ENCODE measurements around the gene PLB1. TPM values are rescaled to one million over a fixed set of nuclear protein-coding genes. Genes with fewer than 3 reads are reported as not detected.

Gene PLB1
- total RNA-seq, 1 donor from 2014 or later, result 3.2 TPM

DNA sequence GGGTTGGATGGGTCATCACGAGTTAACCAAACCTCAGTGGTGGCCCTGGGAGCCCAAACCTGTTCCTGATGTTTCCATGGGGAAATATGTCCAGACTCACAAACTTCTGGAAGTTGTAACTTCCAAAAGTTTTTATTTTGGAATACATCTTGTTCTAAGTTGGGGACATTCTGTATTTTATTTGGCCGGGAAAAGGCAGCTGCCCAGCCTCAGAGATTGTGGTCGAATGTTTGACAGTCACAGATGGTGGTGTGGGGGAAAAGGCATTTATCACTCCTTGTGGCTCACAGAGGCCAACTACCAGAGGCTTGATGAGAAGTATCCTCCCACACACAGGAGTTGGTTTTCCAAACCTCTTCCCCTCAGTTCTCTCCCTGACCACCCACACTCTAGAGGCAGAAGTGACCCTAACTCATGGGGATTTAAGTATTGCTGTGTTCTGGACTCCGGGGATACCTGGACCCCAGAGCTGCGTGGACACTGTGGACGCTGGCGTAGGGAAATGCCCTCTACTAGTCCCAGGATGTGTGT is 131.1 kb downstream of the PLB1 start:
- H3K27ac Mint-ChIP-seq (ENCODE audit: unreplicated experiment), result no peak overlapping the region
- DNase-seq (ENCODE audit: low spot score), result no peak
- no peaks in the 10 kb centered on the region for H3K36me3 Mint-ChIP-seq (ENCODE audit: low read depth, unreplicated experiment)
- no peaks in the 10 kb centered on the region for H3K9me3 Mint-ChIP-seq (ENCODE audit: unreplicated experiment)
- H3K27me3 Mint-ChIP-seq (ENCODE audit: unreplicated experiment), result peaks cover 2% of the 10 kb centered on the region
- peaks cover 2% of the 10 kb centered on the region for H3K4me1 Mint-ChIP-seq (ENCODE audit: unreplicated experiment)
- no peak for TF ChIP-seq CTCF (IDR thresholded peaks at IDR 0.05; ENCODE audit: unreplicated experiment)
- H3K4me3 Mint-ChIP-seq (ENCODE audit: unreplicated experiment), result no peak overlapping the region

DNA sequence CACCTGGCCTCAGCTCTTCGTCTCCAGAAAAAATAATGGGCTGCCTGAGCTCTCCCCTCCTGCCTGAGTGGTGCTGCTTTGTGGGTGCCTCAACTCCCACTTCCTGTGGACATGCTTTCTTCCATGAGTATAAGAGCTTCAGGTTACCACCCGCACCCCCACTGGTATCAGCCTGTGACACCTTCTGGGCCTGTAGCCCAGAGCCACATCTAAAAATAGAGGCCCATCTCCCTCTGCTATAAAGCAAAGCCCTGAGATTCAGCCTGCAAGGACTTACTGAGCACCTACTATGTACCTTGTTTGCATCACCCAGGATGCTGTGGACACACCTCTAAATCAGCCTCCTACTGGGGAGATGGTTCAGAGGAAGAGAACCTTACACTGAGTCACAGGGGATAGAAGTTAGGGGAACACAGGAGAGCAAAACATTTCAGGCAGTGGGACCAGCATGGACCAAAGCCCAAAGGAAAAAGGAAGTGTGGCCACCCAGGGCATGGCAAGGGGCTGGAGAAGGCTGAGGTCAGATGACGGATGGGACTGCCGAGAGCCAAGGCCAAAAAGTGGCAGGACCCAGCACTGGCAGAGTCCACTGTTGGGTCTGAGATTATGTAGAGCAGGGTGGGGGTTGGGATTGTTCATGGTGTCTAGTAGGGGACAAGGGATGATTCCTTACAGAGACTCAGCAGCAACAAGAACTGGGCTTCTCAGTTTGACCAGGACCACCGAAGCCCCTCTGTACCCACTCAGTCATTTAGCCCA is 132.0 kb downstream of the PLB1 start:
- H3K4me1 Mint-ChIP-seq (ENCODE audit: unreplicated experiment), result no peaks in the 10 kb centered on the region
- peaks cover 2% of the 10 kb centered on the region for H3K27me3 Mint-ChIP-seq (ENCODE audit: unreplicated experiment)
- no peak overlapping the region for H3K27ac Mint-ChIP-seq (ENCODE audit: unreplicated experiment)
- TF ChIP-seq CTCF (IDR thresholded peaks at IDR 0.05; ENCODE audit: unreplicated experiment), result no peak
- H3K9me3 Mint-ChIP-seq (ENCODE audit: unreplicated experiment), result no peaks in the 10 kb centered on the region
- no peaks in the 10 kb centered on the region for H3K36me3 Mint-ChIP-seq (ENCODE audit: low read depth, unreplicated experiment)
- no peak for DNase-seq (ENCODE audit: low spot score)
- H3K4me3 Mint-ChIP-seq (ENCODE audit: unreplicated experiment), result no peak overlapping the region

- no peaks in the 10 kb centered on the region for H3K4me1 Mint-ChIP-seq (ENCODE audit: unreplicated experiment)
- H3K36me3 Mint-ChIP-seq (ENCODE audit: low read depth, unreplicated experiment), result no peaks in the 10 kb centered on the region
- peaks cover 2% of the 10 kb centered on the region for H3K27me3 Mint-ChIP-seq (ENCODE audit: unreplicated experiment)
- H3K4me3 Mint-ChIP-seq (ENCODE audit: unreplicated experiment), result no peak overlapping the region
- H3K27ac Mint-ChIP-seq (ENCODE audit: unreplicated experiment), result no peak overlapping the region
- DNase-seq (ENCODE audit: low spot score), result no peak
- no peak for TF ChIP-seq CTCF (IDR thresholded peaks at IDR 0.05; ENCODE audit: unreplicated experiment)
- H3K9me3 Mint-ChIP-seq (ENCODE audit: unreplicated experiment), result no peaks in the 10 kb centered on the region
Measured at GRCh38 chr2:28628506-28628905, 132.6 kb downstream of the PLB1 start.

DNA sequence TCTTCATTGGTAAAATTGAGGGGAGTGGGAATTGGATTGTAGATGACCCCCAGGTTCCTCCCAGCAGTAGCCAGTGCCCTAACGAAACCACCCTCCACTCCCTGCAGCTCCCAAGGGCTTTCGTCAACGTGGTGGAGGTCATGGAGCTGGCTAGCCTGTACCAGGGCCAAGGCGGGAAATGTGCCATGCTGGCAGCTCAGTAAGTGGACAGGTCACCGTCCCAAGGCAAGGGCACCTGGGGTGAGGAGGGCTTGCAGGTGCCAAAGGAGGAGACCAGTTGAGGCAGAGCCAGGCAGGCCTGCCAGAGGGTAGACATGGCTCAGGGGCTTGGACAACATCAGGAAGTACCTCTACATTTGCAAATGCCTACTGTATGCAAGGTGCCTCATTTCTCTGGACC is 133.1 kb downstream of the PLB1 start:
- Mint-ChIP-seq H3K4me3 (ENCODE audit: unreplicated experiment) (no peak overlapping the region), H3K36me3 (ENCODE audit: low read depth, unreplicated experiment) (no peaks in the 10 kb centered on the region), H3K9me3 (ENCODE audit: unreplicated experiment) (no peaks in the 10 kb centered on the region), H3K27ac (ENCODE audit: unreplicated experiment) (no peak overlapping the region), H3K27me3 (ENCODE audit: unreplicated experiment) (peaks cover 2% of the 10 kb centered on the region), H3K4me1 (ENCODE audit: unreplicated experiment) (no peaks in the 10 kb centered on the region)
- no peak for TF ChIP-seq CTCF (IDR thresholded peaks at IDR 0.05; ENCODE audit: unreplicated experiment)
- DNase-seq (ENCODE audit: low spot score), result no peak

DNA sequence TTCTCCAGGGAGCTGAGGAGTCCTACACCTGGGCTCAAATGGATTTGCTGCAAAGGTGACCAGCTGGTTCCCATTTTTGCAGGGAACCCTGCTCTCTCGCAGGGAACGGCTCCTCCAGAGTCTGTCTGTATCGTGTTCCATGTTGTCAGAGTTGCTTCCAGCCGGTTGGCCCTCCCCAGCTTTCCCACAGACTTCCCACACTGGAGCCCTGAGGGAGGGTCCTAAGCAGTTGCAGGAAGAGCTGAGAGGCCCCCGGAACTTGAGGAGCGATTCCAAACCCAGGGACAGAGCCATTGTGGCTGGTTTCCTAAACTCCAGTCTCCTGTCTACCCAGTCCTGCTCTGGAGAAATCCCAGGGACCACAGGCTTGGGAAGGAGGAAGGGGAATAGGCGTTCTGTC is 134.1 kb downstream of the PLB1 start:
- Mint-ChIP-seq H3K36me3 (ENCODE audit: low read depth, unreplicated experiment) (no peaks in the 10 kb centered on the region), H3K4me1 (ENCODE audit: unreplicated experiment) (no peaks in the 10 kb centered on the region), H3K27me3 (ENCODE audit: unreplicated experiment) (peaks cover 2% of the 10 kb centered on the region), H3K9me3 (ENCODE audit: unreplicated experiment) (no peaks in the 10 kb centered on the region), H3K27ac (ENCODE audit: unreplicated experiment) (no peak overlapping the region), H3K4me3 (ENCODE audit: unreplicated experiment) (no peak overlapping the region)
- TF ChIP-seq CTCF (IDR thresholded peaks at IDR 0.05; ENCODE audit: unreplicated experiment), result no peak
- no peak for DNase-seq (ENCODE audit: low spot score)
